GM18909 (cell line): ENCODE measurements around the gene C4orf46.

Experiments used
- ATAC-seq: cut with Tn5 transposase; IDR thresholded peaks from one replicate; pipeline ENCODE4 v1.9.1; 2021; ENCODE audit warnings: mild to moderate bottlenecking; ENCODE audit not compliant: unreplicated experiment, poor library complexity

C4orf46 gene

DNA sequence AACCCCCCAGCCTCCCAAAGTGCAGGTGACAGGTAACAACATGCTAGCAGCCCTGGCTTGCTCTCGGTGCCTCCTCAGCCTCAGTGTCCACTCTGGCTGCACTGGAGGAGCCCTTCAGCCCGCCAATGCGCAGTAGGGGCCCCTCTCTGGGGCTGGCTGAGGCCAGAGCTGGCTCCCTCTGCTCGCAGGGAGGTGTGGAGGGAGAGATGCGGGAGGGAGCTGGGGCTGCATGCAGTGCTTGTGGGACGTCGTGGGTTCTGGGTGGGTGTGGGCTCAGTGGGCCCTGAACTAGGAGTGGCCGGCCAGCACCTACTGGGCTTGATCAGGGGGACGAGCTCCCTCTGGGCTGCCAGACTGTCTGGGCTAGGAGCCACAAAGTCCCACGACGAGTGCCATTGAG is 14.4 kb downstream of the C4orf46 start:
- ATAC-seq = no peak

DNA sequence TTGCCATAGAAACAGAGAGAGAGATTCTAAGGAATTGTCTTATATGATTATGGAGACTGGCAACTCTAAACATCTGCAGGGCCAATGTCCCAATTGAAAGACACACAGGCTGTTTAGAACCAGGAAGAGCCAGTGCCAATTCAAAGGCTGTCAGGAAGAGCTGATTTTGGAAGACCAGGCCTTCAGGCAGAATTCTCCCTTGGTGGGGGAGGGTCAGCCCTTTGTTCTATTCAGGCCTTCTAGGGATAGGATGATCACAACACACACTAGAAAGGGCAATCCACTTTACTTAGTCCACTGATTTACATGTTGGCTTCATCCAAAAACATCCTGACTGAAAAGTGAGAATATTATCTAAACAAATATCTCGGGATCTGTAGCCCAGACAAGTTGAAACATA is 15.2 kb downstream of the C4orf46 start:
- ATAC-seq = no peak

DNA sequence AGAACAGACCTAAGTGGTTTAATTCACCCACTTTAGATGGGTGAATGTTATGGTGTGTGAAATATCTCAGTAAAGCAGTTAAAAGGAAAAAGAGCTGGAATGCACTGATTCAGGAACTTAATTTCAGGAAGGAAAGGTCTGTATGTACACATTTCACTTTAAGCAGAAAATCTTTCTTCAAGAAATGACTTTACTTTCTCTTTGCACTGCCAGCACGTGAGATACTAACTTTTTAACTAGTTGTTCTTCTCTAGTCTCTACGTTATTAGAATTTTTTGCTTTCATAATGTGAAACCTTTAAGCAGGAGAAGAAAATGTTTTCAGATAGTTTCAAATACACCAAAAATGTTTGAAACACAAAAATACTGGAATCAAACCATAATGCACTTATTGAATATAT is 18.8 kb downstream of the C4orf46 start:
- ATAC-seq = no peak

DNA sequence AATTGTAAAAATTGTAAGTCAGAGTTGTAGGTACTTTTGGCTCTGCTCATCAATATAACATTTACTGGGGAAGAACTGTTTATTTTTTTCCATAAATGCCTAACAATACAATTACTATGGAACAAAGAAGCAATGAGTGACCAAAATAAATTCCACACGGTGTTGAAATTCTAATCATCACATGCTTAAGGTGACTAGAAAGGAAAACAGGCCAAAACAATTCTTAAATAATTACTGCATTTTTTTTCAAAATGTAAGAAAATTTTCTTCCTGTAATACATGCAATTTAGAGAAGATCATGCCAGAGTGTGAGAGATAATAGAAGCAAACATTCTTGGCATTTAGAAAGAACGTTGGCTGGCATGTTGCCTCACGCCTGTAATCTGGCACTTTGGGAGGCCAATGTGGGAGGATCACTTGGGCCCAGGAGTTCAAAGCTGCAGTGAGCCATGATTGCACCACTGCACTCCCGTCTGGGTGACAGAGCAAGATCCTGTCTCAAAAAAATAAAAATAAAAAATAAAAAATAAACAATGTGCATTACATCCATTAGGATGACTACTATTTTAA is 22.5 kb downstream of the C4orf46 start:
- ATAC-seq = no peak

DNA sequence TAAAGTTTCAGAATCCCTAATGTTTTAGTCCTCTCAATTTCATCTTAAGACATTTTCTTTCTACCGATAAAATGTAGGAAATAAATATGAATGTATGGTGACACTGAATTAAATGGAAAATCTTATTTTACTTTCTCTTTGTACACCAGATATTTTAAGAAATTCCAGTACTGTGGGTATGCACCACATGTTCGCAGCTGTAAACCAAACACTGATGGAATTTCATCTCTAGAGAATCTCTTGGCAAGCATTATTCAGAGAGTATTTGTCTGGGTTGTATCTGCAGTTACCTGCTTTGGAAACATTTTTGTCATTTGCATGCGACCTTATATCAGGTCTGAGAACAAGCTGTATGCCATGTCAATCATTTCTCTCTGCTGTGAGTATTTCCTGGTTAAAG is 26.9 kb downstream of the C4orf46 start:
- ATAC-seq = no peak

DNA sequence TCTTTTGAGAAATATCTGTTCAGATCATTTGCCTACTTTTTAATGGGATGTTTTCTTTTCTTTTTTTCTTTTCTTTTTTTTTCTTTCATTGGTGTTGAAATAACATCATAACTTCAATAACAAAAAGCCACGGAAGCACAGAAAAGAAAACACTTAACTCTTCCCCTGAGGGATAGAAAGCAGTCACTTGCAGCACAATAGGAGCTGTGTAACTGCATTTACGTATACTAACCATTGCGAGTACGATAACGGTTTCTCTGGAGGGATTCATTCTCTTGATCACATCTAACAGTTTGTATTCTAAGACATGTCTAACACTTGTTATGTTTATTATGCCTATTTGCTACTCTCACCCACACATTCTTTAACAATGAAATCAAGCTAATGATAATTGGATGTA is 27.3 kb downstream of the C4orf46 start:
- no peak for ATAC-seq

DNA sequence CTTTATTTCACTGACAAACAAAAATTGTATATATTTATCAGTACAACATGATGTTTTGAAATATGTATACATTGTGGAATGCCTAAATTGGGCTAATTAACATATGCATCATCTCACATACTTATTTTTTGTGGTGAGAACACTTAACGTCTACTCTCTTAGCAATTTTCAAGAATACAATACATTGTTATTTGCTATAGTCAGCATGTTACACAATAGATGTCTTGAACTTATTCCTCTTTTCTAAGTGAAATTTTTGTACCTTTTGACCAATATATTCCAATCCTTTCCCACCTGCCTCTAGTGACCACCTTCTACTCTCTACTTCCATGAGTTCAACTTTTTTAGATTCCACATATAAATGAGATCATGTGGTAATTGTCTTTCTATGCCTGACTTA is 35.1 kb downstream of the C4orf46 start:
- no peak for ATAC-seq

DNA sequence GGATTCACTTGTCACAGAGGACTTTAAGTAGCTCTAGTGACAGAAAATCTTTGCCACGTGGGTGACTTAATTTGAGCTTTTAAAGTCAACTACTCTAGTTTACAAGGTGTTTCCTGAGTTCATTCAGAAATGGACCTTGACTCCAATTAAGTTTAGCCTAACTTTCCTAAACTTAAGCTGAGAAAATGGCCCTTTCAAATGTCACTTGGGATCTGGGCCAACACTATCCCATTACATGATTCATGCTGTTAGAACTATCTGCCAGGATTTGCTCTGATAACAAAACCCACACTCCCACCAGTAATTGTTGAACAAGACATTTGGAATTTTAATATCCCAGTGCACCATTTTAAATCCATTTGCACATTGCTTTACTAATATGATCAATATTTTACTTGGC is 40.8 kb downstream of the C4orf46 start:
- ATAC-seq = no peak

DNA sequence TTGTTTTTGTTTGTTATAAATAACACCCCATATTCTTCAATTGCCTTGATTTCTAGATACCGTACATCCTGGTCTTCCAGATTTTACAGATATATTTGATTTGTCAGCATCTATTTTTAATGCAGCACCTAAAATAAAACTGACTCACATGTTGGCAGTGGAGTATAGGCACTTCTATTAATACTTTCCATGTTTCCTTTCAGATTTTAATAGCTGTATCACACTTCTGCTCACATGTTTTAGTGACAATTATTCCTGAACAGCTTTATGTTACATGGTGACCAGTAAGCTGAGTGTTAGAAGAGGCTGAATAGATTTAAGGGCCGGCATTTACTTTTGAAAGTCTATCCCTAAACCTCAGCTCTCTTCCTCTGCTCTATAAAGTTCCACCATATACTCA is 46.1 kb downstream of the C4orf46 start:
- ATAC-seq = no peak

DNA sequence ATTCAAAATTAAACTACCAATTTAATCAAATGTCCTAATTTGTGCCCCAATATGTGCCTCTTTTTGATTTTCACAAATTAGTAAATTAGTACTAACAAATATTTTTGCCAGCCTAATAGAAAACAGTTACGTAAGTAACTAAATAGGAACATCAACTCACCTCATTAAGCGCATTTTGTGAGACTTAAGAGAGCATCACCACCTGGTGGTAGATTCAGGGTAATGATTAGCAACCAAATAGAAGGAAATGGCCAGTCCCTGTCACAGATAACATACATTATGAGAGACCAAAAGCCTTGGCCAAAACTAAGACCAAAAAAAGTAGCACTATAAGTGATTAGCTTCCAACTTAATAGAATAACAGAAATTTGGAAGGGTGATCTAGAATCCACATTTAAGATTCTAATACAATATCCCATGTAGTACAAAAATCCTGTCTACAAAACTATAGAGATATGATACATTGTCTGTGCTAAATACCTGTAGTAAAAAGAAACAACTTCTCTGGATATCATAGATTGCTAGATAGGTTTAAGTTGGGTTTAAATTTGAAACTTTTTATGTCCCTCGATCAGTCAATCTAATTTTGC is 46.7 kb downstream of the C4orf46 start:
- peak; percentile 90 for ATAC-seq

DNA sequence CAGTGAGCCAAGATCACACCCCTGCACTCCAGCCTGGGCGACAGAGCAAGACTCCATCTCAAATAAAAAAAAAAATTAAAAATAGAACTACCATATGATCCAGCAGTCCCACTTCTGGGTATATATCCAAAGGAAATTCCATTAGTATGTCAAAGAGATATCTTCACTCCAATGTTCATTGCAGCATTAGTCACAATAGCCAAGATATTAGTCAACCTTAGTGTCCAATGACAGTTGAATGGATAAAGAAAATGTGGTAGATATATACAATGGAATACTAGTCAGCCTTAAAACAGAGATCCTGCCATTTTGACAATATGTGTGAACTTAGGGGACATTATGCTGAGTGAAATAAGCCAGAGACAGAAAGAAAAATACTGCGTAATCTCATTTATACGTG is 49.4 kb downstream of the C4orf46 start:
- no peak for ATAC-seq

DNA sequence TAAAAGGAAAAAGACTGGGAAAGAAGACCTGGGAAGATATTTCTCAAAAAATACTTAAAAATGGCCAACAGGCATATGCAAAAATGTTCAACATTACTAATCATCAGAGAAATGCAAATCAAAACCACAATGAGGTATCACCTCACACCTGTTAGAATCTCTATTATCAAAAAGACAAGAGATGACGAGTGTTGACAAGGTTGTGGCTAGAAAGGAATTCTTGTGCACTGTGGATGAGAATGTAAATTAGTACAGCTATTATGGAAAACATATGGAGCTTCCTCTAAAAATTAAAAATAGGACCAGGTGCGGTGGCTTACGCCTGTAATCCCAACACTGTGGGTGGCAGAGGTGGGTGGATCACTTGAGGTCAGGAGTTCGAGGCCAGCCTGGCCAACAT is 50.0 kb downstream of the C4orf46 start:
- no peak for ATAC-seq

DNA sequence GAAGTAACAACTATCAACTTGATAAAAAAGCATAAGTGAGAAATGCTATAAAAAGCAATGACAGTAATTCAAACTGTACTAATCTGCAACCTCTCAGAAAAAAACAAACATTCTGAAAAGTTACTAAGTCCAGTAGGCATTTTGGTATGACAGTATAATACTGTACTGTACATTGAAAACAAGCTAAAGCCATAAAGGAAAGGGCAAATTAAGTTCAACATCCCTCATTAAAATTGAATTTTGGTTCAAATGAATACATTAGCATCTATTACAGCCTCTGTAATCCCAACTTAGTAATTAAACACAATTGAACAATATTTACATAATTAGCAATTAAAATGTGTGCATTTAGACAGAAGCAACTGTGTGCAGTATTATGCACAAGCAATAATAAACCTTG is 53.7 kb downstream of the C4orf46 start:
- ATAC-seq = no peak
